ENCODE results near the gene PCDHAC2.

GRCh38 chr5:141001446-141001843 lies 35.2 kb downstream of the PCDHAC2 start:
- TF ChIP-seq, protein P1, sequence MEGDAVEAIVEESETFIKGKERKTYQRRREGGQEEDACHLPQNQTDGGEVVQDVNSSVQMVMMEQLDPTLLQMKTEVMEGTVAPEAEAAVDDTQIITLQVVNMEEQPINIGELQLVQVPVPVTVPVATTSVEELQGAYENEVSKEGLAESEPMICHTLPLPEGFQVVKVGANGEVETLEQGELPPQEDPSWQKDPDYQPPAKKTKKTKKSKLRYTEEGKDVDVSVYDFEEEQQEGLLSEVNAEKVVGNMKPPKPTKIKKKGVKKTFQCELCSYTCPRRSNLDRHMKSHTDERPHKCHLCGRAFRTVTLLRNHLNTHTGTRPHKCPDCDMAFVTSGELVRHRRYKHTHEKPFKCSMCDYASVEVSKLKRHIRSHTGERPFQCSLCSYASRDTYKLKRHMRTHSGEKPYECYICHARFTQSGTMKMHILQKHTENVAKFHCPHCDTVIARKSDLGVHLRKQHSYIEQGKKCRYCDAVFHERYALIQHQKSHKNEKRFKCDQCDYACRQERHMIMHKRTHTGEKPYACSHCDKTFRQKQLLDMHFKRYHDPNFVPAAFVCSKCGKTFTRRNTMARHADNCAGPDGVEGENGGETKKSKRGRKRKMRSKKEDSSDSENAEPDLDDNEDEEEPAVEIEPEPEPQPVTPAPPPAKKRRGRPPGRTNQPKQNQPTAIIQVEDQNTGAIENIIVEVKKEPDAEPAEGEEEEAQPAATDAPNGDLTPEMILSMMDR (IDR thresholded peaks at IDR 0.05), result no peak
- TF ChIP-seq POLR2A (IDR thresholded peaks at IDR 0.05), result no peak

Data from thyroid gland (tissue), 4 donors.